ENCODE data around the gene RBM44. TPM values are rescaled to one million over a fixed set of nuclear protein-coding genes. Genes with fewer than 3 reads are reported as not detected.

Gene RBM44
- total RNA-seq, 1 experiment from 2014 or later: 0.94 TPM

DNA sequence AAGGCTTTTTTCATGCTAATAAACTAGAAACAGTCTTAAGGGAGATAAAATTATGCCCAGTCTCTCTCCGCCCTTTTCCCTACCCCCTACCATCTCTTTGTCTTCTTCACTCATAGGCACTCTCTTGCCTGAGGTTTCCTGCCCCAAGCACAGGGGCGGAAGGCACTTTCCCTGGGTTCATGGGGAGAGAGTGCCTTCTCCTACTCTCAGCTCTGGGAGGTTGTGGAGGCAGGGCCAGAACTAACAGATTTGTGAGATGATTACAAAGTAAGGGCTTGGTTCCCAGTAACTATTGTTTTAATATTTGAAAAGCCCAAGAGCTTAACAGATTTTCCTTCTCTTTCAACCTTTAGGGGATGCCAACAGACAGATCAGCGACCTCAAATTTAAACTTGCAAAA is 26.1 kb upstream of the RBM44 start:
- intact Hi-C loops (cut with micrococcal nuclease; ENCODE audit: unreplicated experiment): loop anchor here (10.0 kb wide), 1 partner anchor 618 kb away; no protein-coding TSS in a partner anchor
- Histone ChIP-seq H2AFZ (no peak overlapping the region), H4K20me1 (ENCODE audit: insufficient read depth) (peaks cover 29% of the 10 kb centered on the region), H3K79me2 (ENCODE audit: low read depth) (no peaks in the 10 kb centered on the region), H3K27ac (no peak overlapping the region), H3K9me2 (ENCODE audit: insufficient read depth) (no peaks in the 10 kb centered on the region), H3K4me3 (no peak overlapping the region), H3K4me2 (no peak overlapping the region), H3F3A (ENCODE audit: insufficient read depth, low read depth) (peaks cover 12% of the 10 kb centered on the region), H3K27me3 (ENCODE audit: insufficient read depth, low read depth) (no peaks in the 10 kb centered on the region), H3K4me1 (replicated peaks; ENCODE audit: insufficient read depth) (no peaks in the 10 kb centered on the region), H3K9me3 (ENCODE audit: insufficient read depth, low read depth) (no peaks in the 10 kb centered on the region), H3K36me3 (ENCODE audit: low read depth) (peaks cover 25% of the 10 kb centered on the region)
- DNase-seq: no peak
- no TSS peak for BruUV-seq (replicated peaks)
- POLR2A ChIA-PET (ENCODE audit: unreplicated experiment): no interaction called here
- no peak for TF ChIP-seq EZH2 (IDR thresholded peaks at IDR 0.05; ENCODE audit: low read depth)
- TF ChIP-seq CTCF (conservative IDR thresholded peaks at IDR 0.05): no peak
- CTCF ChIA-PET: no interaction called here

GRCh38 chr2:237773826-237774225 is 24.8 kb upstream of the RBM44 start:
- H4K20me1 ChIP-seq (ENCODE audit: insufficient read depth): peaks cover 28% of the 10 kb centered on the region; the same call in 1 of the 2 replicates
- POLR2A ChIA-PET (ENCODE audit: unreplicated experiment): interaction anchor here (0.7 kb wide), 1 partner anchor 834 kb away, joined by 10 read pairs; no protein-coding TSS in a partner anchor
- H3K9me3 ChIP-seq (ENCODE audit: insufficient read depth, low read depth): no peaks in the 10 kb centered on the region
- H3K79me2 ChIP-seq (ENCODE audit: low read depth): no peaks in the 10 kb centered on the region
- intact Hi-C loops (cut with micrococcal nuclease; ENCODE audit: unreplicated experiment): loop anchor here (1.0 to 10.0 kb wide), 3 partner anchors 101 to 619 kb away; no protein-coding TSS in a partner anchor
- no peak for TF ChIP-seq CTCF (conservative IDR thresholded peaks at IDR 0.05)
- TF ChIP-seq EZH2 (IDR thresholded peaks at IDR 0.05; ENCODE audit: low read depth): no peak
- H2AFZ ChIP-seq: no peak overlapping the region
- no peak overlapping the region for H3K4me3 ChIP-seq
- no peaks in the 10 kb centered on the region for H3K4me1 ChIP-seq (replicated peaks; ENCODE audit: insufficient read depth)
- H3K27ac ChIP-seq: no peak overlapping the region
- no peak for DNase-seq
- H3F3A ChIP-seq (ENCODE audit: insufficient read depth, low read depth): peaks cover 12% of the 10 kb centered on the region
- H3K27me3 ChIP-seq (ENCODE audit: insufficient read depth, low read depth): no peaks in the 10 kb centered on the region
- no peak overlapping the region for H3K4me2 ChIP-seq
- BruUV-seq (replicated peaks): no TSS peak
- H3K9me2 ChIP-seq (ENCODE audit: insufficient read depth): no peaks in the 10 kb centered on the region
- CTCF ChIA-PET: interaction anchor here (0.6 to 1.3 kb wide), 2 partner anchors 13 to 608 kb away, joined by 3 to 4 read pairs; no protein-coding TSS in a partner anchor
- H3K36me3 ChIP-seq (ENCODE audit: low read depth): peaks cover 28% of the 10 kb centered on the region

- BruUV-seq (replicated peaks): no TSS peak
- POLR2A ChIA-PET (ENCODE audit: unreplicated experiment): interaction anchor here (0.7 kb wide), 1 partner anchor 80 kb away, joined by 3 read pairs; no protein-coding TSS in a partner anchor
- TF ChIP-seq EZH2 (IDR thresholded peaks at IDR 0.05; ENCODE audit: low read depth) (no peak), CTCF (conservative IDR thresholded peaks at IDR 0.05) (peak; percentile 89)
- Histone ChIP-seq H3K27me3 (ENCODE audit: insufficient read depth, low read depth) (no peaks in the 10 kb centered on the region), H3K27ac (no peak overlapping the region), H3K4me1 (replicated peaks; ENCODE audit: insufficient read depth) (no peaks in the 10 kb centered on the region), H3K4me3 (no peak overlapping the region), H3K36me3 (ENCODE audit: low read depth) (peaks cover 34% of the 10 kb centered on the region), H3F3A (ENCODE audit: insufficient read depth, low read depth) (peaks cover 5% of the 10 kb centered on the region), H3K9me3 (ENCODE audit: insufficient read depth, low read depth) (no peaks in the 10 kb centered on the region), H4K20me1 (ENCODE audit: insufficient read depth) (peaks cover 22% of the 10 kb centered on the region; the same call in 1 of the 2 replicates), H3K79me2 (ENCODE audit: low read depth) (no peaks in the 10 kb centered on the region), H3K9me2 (ENCODE audit: insufficient read depth) (no peaks in the 10 kb centered on the region), H2AFZ (no peak overlapping the region), H3K4me2 (no peak overlapping the region)
- CTCF ChIA-PET: interaction anchor here (0.6 to 1.3 kb wide), 4 partner anchors 12 to 741 kb away, joined by 3 to 11 read pairs (median 5); no protein-coding TSS in a partner anchor
- peak; percentile 59 to 63 for DNase-seq
- intact Hi-C loops (cut with micrococcal nuclease; ENCODE audit: unreplicated experiment): loop anchor here (1.0 to 10.0 kb wide), 3 partner anchors 102 to 620 kb away; no protein-coding TSS in a partner anchor
Observed at GRCh38 chr2:237774811-237775553, 23.6 kb upstream of the RBM44 start.

All from PC-9 (cell line).